GM21825 (cell line): ENCODE measurements around the gene SCN2B.

ENCODE experiments used
- ATAC-seq: cut with Tn5 transposase; IDR thresholded peaks from one replicate; pipeline ENCODE4 v1.9.1; 2021; ENCODE audit warnings: mild to moderate bottlenecking, moderate library complexity; ENCODE audit not compliant: unreplicated experiment

The SCN2B gene

DNA sequence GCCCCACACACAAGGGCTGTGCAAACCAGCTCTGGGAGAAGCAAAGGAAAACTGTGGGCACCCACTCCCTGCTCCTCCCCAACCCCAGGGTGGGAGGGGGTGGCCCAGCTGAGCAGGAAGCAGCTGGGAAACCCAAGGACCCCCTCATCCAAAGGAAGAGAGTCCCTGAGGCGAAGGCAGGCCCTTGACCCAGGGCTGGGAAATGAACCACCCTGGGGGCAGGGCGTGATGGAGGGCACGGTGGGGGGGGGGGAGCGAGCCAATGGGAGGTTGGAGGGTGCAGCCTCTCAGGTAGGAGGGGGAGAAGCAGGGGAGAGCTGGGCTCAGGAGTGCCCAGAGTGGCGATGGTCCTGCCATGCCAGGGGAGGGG, 40.7 kb downstream of the SCN2B start:
- ATAC-seq, result no peak

DNA sequence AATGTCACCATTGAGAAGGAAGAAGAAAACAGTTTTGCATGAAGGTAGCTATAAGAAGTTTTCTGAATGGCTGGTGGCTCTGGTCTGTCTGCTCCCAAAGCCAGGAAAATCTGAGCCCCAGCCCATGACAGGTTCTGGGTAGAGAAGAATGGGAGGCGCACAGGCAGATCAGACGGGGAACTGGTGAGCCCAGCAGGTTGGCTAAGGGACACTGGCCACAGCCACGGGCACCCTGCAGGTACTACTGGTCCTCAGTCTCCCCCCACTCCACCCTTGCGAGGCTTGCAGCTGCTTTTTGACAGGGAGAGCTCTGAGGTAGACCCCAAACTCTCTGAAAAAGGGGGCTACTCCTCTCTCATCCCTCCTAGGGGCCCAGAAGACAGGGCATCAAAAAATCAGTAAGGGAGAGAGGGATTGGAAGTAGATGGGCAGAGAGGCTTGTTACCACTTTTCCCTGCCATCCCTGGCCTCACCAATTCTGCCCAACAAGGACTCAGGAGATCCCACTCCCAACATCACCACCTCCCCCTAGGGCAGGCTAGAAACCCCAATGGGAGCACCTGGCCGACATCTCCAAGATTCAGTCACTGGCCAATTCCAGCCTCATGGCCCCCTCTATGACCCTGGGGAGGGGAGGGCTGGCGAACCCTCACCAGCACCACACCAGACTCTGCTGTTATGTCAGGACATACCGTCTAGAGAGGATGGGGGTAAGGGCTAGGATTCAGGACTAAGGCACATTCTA, 41.2 kb downstream of the SCN2B start:
- ATAC-seq, result no peak

DNA sequence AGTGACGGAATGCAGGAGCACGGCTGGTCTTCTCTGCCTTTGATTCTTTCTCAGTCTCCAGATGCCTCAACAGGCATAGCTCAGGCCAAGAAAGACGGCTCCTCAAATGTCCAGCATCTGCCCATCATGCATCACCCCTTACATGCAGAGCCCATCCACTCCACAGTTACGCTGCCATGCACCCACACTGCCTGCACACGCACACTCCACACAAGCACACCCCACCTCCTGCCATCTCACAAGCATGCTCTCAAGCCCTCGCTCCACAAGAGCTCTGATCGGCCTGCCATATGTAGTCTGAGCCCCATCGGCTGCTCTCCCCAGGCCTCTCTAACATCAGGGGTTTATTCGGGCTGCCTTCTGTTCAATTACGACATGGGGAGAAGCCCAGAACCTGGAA, 42.6 kb downstream of the SCN2B start:
- no peak for ATAC-seq

DNA sequence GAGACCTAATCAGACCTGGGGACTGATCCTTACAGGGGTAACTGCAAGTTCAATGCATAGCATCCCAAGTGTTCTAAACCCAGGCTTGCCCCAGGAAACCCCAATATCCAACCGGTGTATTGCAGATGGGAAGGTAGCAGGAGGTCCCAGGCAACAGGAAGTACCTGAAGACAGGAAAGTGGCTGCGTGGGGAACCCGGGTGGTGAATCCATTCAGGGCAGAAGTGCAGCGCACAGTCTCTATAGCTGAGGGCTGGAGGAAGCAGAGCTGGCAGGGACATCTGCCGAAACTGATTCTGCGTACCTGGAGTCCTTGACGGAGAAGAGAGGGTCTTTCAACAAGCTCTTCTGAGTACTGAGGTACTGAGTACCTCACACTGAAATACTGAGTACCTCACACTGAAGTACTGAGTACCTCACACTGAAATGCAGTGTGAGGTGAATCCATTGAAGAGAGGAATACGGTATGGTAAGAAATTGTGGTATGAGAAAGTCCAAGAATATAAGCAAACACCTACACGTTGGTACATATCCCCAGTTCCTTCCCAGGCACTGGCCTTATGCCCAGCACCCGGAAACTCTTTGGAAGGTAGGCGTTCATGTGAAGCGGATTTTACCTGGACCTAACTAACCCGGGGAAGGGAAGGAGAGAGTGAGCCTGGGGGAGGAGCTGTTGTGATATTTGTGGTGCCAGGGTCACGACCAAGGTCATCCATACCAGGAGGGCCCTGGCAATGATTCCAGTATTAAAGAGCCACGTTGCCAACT, 43.9 kb downstream of the SCN2B start:
- no peak for ATAC-seq

DNA sequence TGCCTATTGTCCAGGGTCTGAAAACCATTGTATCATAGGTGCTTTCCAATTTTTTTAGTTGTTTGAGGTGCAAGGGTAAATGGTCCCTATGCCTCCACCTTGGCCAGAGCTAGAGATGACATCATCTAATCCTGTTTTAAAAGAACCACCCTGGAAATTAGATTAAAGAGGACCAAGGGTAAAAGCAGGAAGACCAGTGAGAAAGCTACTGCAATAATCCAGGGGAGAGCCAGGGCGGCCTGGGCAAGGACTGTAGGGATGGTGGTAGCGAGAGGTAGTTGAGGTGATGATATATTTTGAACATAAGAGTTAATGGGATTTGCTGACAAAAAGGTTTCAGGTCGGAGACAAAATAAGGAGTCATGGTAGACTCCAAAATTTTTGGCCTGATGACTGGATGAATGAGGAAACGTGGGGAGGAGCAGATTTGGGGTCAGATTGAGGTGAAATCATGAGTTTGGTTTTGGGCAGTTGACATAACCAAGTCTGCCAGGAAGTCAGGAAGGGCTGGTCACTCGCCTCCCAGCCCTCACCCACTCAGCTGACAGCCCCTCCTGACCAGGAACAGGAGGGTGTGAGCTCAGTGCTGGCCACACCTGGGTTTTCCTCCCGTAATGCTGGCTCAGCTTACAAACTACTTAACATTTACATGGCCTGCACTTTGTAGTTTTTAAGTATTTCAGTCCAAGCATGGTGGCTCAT, 46.8 kb downstream of the SCN2B start:
- ATAC-seq, result no peak

DNA sequence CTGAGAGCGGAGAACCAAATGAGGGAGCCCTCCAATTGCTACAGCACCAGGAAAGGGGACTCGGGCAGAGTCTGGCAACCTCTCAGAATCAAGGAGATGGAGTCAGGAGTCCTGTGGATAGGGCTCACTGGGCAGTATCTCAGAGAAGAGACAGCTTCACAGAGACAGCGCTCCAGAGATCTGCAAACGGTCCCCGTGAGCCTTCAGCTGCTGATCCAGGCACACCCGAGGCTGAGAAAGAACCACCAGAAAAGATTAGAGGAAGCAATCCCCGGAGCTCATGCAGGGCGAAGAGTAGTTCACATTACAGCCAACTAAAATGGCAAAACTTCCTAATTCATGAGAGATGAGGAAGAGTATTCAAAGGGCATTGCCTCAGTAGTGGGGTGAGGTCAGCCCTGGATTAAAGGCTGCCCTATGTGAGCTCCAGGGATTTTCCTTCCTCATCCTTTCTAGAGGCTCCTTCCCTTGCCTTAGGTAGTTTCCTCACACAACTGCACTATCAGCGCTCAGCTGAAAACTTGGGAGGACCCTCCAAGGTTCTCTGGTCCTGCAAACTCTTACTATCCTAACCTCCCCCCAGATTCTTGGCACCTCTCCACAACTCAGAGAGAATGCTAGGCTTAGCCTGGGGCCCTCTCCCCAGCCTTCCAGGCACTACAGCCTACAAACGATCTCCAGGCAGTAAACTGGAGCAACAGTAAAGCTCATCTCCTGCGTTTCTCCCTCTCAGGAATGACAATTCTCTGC, 47.5 kb downstream of the SCN2B start:
- no peak for ATAC-seq

DNA sequence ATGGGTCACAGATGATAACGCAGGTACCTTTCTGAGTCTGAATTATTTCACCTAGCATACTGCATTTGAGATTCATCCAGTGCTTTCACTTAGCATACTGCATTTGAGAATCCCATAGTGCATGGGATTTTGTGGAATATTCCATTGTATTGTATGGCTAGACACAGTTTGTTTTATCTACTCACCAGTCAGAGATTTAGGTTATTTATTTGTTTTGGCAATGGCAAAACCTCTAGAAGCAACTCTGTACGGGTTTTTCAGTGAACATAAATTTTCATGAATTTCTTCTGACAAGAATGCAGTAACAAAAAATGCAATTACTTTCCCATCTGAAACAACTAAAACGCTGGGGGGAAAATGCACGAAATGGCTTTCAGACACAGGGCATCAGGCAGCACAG, 48.1 kb downstream of the SCN2B start:
- ATAC-seq, result no peak

DNA sequence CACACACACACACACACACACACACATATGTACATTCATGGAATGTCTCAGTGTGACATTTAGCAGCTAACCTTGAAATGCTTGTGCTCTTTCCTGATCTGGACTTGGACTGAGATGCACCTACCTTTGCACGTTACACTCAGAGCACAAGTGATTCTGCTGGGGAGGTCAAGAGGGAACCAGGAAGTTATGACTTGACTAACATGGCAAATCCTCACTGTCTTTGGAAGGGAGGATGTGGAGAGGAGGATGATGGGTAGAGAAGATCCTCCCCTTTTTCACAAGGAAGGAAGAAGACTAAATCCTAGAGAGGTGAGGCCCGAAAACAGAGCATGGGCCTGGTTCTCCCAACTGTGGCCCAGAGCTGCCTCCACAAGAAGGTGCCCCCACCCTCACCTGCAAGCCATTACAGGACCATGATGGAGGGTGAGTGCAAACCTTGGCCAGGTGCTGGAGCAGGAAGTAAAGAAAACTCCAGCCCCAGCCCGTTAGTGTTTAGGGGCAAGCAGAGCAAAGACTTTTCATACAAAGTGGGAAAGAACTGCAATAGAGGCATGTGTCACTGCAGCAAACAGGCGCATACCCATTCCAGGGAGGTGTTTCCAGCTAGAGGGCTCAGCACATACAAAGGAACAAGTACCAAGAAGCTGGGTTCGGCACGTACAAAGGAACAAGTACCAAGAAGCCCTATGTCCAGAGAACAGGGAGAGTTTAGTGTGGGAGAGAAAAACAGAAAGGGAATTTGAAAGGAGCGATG, 50.2 kb downstream of the SCN2B start:
- ATAC-seq, result no peak

DNA sequence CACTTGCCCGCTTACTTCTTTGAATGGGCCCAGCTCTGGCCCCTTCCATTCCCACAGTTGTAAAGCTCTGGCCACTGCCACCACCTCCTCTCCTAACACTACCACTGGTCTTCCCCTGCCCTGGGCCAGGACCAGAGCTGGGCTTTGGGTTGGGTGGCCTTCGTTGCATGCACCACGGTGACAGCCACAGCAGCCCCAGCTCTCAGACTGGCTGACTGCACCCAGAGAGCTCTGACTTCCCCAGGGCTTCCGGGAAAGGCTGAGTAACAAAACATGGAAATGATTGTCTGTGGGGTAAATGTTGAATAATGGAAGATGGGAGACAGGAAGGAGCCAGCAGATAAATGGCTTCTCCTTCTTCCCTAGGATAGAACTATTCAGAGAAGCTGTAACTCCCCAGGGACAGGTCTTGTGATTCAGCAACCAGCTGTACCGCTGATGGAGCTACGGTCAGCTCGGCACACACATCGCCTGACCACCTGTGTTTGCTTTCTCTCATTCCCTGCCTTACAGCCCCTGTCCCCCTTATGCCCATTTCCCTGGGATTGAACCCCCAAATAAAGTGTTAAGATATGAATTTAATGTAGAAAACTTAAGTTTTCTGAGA, 51.4 kb downstream of the SCN2B start:
- ATAC-seq, result no peak

DNA sequence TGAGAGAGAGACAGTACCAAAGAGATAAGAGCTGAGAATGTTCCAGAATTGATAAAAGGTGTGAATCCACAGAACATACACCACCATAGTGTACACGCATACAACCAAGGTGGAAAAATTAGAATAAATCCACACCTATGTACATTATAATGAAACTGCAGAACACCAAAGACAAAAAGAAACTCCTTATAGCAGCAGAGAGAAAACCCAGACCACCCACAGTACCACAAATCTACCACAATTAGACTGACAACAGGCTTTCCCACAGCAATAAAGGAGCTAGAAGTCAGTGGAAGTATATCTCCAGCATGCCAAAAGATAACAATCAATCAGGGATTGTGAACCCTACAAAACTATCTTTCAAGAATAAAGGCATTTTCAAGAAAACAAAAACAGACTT, 55.6 kb downstream of the SCN2B start:
- ATAC-seq, result no peak

DNA sequence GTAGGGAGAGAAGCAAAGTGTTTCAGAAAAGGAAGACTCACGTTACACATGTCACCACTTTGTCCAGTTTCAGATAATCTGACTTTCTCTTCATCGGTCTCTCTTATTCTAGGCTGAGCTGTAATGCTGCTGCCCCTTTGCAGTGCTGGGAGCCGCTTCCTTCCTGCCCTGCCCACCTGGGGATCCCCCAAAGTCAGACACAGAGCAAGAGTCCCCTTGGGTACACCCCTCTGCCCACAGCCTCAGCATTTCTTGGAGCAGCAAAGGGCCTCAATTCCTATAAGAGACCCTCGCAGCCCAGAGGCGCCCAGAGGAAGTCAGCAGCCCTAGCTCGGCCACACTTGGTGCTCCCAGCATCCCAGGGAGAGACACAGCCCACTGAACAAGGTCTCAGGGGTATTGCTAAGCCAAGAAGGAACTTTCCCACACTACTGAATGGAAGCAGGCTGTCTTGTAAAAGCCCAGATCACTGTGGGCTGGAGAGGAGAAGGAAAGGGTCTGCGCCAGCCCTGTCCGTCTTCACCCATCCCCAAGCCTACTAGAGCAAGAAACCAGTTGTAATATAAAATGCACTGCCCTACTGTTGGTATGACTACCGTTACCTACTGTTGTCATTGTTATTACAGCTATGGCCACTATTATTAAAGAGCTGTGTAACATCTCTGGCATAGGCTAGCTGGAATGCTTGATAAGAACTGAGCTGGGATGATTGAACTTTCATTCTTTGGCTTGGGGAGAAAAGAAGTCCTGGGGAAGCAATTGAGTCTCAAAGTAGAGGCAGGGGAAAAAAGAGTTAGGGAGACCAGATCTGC, 58.4 kb downstream of the SCN2B start:
- ATAC-seq, result peak; percentile 68

DNA sequence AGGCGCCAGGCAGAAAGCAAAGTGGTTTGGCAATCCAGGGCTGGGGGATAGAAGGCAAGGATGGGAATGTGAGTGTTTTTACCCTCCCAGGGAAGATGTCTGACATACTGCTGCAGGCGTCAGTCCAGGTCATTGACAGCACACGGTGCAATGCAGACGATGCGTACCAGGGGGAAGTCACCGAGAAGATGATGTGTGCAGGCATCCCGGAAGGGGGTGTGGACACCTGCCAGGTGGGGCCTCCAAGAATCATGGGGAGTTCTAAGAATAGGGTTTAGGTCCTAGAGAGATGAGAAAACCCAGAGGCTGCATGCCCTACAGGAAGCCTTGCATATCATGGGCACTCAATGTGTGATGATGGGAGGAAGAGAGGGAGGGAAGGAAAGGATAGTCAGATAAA, 61.4 kb downstream of the SCN2B start:
- ATAC-seq, result no peak

DNA sequence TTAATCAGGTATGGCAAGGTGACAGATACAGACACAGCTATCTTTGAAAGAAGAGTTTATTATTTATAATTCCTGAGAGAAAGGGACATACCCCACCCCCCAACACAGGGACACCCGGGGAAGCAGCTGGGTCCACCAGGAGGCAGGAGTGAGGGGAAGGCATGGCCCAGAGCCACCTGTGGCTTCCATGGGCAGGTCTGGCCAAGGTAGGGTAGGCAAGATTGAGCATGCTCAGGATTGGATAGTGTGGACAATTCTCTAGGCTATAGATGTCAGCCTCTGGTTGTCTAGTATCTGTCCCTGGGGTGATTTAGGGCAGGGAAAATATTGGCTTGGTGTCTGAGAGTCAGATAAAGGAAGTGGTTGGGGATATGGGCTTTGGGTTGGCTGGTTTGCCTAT, 62.2 kb downstream of the SCN2B start:
- ATAC-seq, result no peak

DNA sequence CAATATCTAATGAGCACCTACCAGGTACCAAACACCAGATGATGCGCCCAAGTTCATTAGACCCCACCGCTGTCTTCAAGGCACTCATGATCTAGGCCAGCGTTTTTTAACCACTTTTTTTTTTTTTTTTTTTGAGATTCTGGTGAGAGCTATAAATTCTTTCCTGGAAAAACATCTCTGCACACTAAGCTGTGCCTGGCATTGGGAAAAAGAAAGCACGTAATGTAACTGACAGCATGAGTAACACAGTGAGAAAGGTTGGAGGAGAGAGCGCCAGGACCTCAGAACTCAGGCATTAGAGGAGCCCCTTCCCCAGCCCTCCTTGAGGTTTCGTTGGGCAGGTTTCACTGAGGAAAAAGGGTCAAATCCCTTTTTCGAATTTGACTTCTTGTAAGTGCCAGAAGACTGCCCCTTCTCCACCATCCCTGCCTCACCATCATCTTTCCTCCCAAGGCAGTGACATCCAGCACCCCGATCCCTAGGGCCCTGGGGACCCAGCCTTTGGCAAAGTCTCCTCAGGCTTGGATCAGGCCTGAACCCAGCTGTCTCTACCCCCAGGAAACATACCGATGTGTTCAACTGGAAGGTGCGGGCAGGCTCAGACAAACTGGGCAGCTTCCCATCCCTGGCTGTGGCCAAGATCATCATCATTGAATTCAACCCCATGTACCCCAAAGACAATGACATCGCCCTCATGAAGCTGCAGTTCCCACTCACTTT, 63.6 kb downstream of the SCN2B start:
- no peak for ATAC-seq
